ENCODE data around the gene CEP131.
"Not testable (repeated sequence)": the region's sequence is repeated elsewhere in the genome, so short reads cannot be mapped to it uniquely, and the experiment has no call there.

The CEP131 gene

GRCh38 chr17:81162491-81162890 lies 60.3 kb downstream of the CEP131 start:
- no peak for DNase-seq

DNA sequence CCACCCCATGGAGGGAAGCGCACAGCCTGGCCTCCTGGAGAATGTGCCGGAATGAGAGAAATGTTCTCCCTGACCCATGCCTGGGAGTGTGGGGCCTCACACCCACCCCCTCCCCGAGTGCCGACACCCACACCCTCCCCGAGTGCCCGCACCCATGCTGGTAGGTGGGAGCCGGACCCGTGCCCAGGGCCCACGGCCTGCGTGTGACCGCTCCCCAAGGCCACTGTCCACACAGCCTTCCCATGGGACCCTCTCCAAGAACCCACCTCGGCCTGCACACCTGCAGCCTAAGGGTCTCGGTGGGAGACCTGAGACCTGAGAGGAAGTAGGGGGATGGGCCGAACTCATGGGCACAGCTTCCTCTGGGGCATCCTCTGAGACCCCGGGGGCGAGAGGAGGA lies 60.8 kb downstream of the CEP131 start:
- no peak for DNase-seq

GRCh38 chr17:81161536-81161935 lies 61.2 kb downstream of the CEP131 start:
- no peak for DNase-seq

DNA sequence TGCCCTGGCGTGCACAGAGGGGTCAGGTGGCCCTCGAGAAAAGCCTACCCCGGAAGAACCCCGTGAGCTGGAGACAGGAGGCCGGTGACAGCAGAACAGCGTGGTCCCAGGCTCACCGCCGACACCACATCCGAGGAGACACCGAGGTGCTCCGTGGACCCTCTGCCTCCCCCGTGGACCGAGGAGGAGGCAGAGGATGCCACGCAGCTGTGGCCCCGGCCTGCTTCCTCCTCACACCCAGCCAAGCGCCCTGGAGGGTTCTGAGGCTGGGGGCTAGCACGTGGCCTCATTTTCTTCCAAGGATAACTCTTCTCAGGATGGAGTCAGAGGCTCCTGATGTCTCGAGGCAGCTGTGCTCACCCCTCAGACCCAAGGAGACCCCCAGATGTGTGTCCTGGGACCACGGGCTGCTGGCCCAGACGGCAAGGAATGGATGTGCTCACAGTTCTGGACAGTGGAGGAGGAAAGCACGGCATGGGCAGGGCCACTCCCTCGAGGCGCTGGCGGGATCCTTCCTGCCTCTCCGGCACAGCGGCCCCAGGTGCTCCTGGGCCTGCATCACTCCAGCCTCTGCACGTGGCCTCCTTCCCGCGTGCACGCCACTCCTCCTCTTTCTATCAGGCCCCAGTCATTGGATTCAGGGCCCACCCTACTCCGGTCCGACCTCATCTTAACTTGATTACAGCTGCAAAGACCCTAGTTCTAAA lies 61.9 kb downstream of the CEP131 start:
- no peak for DNase-seq

GRCh38 chr17:81160306-81160705 lies 62.5 kb downstream of the CEP131 start:
- DNase-seq: no peak

GRCh38 chr17:81159611-81160265 lies 63.0 kb downstream of the CEP131 start:
- DNase-seq: no peak

GRCh38 chr17:81158688-81159590 lies 63.8 kb downstream of the CEP131 start:
- no peak for DNase-seq

- no peak for DNase-seq
Observed at GRCh38 chr17:81157848-81158687, 64.7 kb downstream of the CEP131 start.

GRCh38 chr17:81156866-81157805 lies 65.6 kb downstream of the CEP131 start:
- no peak for DNase-seq

DNA sequence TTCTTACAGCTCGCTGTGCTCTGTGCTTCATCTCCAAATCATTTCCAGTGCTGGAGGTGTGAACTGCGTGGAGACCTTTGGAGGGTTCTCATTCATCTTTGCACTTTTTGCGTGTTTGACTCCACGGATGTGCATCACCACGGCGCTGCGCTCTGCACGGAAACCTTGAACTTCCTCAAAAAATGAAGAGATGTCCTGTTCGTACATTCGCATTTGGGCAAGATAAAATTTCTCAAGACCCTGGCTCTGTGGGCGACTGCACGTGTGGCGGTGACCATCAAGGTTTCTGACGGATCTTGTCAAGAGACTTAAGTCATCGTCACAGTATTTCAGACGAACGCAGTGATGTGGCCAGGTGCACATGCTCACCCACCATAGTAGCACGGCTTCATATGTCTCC lies 67.8 kb downstream of the CEP131 start:
- DNase-seq: no peak

GRCh38 chr17:81154016-81154415 lies 68.7 kb downstream of the CEP131 start:
- not testable (repeated sequence) for DNase-seq

- no peak for DNase-seq
Observed at GRCh38 chr17:81153340-81153803, 69.4 kb downstream of the CEP131 start.

- no peak for DNase-seq
Observed at GRCh38 chr17:81152288-81152828, 70.4 kb downstream of the CEP131 start.

GRCh38 chr17:81151278-81151677 lies 71.5 kb downstream of the CEP131 start:
- DNase-seq: no peak

GRCh38 chr17:81150377-81151077 lies 72.2 kb downstream of the CEP131 start:
- DNase-seq: no peak

DNA sequence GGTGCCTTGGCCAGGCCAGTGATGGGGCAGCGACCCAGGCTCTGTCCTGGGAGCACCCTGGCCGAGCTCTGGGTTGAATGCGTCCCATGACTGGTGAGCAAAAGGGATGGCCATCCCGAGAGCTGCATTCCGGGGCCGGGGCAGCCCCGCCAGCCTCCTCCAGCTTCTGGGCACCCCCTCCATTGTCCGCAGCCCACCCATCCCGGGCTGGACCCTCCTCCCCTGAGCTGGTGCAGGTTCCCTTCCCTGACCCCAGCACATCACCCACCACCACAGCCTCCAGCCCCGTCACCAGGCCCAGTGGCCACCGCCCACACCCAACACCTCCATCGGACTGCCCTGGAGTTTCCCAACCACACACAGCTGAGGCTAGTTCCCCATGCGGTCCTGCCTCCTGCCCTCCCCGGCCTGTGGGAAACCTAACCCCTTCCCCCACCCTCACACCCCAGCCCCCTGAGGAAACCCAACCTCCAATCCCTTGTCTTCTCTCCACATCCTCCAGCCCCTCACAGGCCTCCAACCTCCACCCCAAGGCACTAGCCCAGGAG lies 73.7 kb downstream of the CEP131 start:
- DNase-seq: no peak

DNA sequence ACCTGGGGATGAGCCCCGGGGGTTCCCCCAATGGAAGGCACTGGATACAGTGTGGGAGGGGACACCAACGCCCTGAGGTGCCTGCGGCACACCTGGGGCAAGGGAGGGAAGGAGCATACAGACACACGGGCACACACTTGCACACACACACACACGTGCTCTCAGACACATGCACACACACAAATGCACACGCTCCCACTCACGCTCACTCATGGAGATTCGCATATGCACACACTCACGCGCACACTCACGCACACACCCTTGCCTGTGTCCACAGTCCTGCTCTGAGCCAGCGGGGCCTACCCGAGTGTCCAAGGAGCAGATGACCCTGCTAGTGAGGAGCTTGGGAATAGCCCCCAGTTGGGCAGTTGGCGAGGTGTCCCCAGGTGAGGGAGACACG lies 74.2 kb downstream of the CEP131 start:
- no peak for DNase-seq

- no peak for DNase-seq
Observed at GRCh38 chr17:81147701-81148100, 75.1 kb downstream of the CEP131 start.

DNA sequence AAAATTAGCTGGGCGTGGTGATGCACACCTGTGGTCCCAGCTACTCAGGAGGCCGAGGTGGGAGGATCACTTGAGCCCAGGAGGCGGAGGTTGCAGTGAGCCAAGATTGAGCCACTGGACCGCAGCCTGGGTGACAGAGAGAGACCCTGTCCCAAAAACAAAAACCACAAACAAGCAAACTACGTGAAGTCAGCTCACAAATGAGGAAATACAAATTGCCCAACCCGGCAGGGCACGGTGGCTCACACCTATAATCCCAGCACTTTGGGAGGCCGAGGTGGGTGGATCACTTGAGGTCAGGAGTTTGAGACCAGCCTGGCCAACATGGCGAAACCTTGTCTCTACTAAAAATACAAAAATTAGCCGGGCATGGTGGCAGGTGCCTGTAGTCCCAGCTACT lies 76.6 kb downstream of the CEP131 start:
- not testable (repeated sequence) for DNase-seq

- no peak for DNase-seq
Observed at GRCh38 chr17:81144423-81144781, 78.4 kb downstream of the CEP131 start.

All from NCI-H226 (cell line).